HepG2 (cell line): ENCODE results near the gene ZCCHC17. TPM values are rescaled to one million over a fixed set of nuclear protein-coding genes. Genes with fewer than 3 reads are reported as not detected.

Experiments
- ATAC-seq: fragments of 200-7000 bp; cut with Tn5 transposase; 3 replicates; pipeline ENCODE4 v1.9.1; 2020; ENCODE audit warnings: mild to moderate bottlenecking, moderate library complexity
- BruUV-seq: library from RNA; stranded (reverse); fragments of 400-500 nt; replicated peaks from 2 replicates; lab custom pipeline; 2021; lab: Mats Ljungman, UMichigan
- CTCF ChIA-PET: fragments of 300-600 bp; formaldehyde crosslinking; extraction: SDS; loops from one replicate; lab custom pipeline; 2021; ENCODE audit warnings: low total read pairs, inconsistent platforms, low intra/inter-chr PET ratio; lab: Yijun Ruan, JAX
- POLR2A ChIA-PET: fragments of 350-600 bp; sonication (Branson Sonifier 250); formaldehyde crosslinking; loops from one replicate; lab custom pipeline; 2020; ENCODE audit warnings: antibody characterized with exemption, inconsistent platforms; lab: Yijun Ruan, JAX
- DNase-seq: peaks from one replicate; pipeline ENCODE4 v3.0.0-alpha.2; 2015; ENCODE audit warnings: low spot score
- FAIRE-seq: peaks from 3 replicates; lab custom pipeline; 2011; peaks lifted over from hg19 to GRCh38; lab: Jason Lieb, UNC
- H2AFZ ChIP-seq: one replicate; pipeline ENCODE4 v1.6.1; 2011; ENCODE audit warnings: low read length, inconsistent platforms
- H3K27ac ChIP-seq: fragments of 300-600 bp; 3 replicates; pipeline ENCODE4 v1.8.0; 2011; ENCODE audit warnings: mixed run types, mild to moderate bottlenecking, mixed read lengths, low read length, inconsistent platforms; ENCODE audit not compliant: insufficient read depth; ENCODE audit errors: extremely low read length
- H3K27me3 ChIP-seq, 2 experiments: fragments of 200-600 bp in 1 of 2; 2 replicates in 1 of 2; 3 replicates in 1 of 2; pipeline versions ENCODE4 v1.6.0 to v1.8.0; 2011; ENCODE audit warnings: low read length in 2 of 2, mild to moderate bottlenecking in 2 of 2, moderate library complexity in 2 of 2, inconsistent platforms in 1 of 2; ENCODE audit not compliant: insufficient read depth in 2 of 2, control insufficient read depth in 1 of 2
- H3K36me3 ChIP-seq, 2 experiments: fragments of 200-600 bp in 1 of 2; replicated peaks in 1 of 2; 2 replicates in 1 of 2; 3 replicates in 1 of 2; pipeline versions ENCODE4 v1.5.1 to v1.8.0; 2011; ENCODE audit warnings: low read length in 2 of 2, inconsistent platforms in 1 of 2; ENCODE audit not compliant: insufficient read depth in 2 of 2, control insufficient read depth in 1 of 2
- H3K4me1 ChIP-seq: 2 replicates; pipeline ENCODE4 v1.5.1; 2012; ENCODE audit warnings: low read length, inconsistent platforms; ENCODE audit not compliant: insufficient read depth
- H3K4me2 ChIP-seq: 2 replicates; pipeline ENCODE4 v1.6.0; 2011; ENCODE audit warnings: low read depth, low read length, inconsistent platforms
- H3K4me3 ChIP-seq, 3 experiments: fragments of 200-600 bp in 1 of 3; sonication (generic), shearing (Covaris generic) in 1 of 3; replicated peaks in 1 of 3; 2 replicates each; pipeline ENCODE4 v1.5.1; 2011 to 2016; ENCODE audit warnings: low read length in 3 of 3, inconsistent platforms in 2 of 3, low read depth in 2 of 3, mild to moderate bottlenecking in 2 of 3, control low read depth in 1 of 3, mixed read lengths in 1 of 3; ENCODE audit not compliant: insufficient read depth in 1 of 3
- H3K79me2 ChIP-seq: one replicate; pipeline ENCODE4 v1.6.1; 2011; ENCODE audit warnings: low read length, inconsistent platforms; ENCODE audit not compliant: insufficient read depth
- H3K9ac ChIP-seq: 2 replicates; pipeline ENCODE4 v1.6.0; 2011; ENCODE audit warnings: mild to moderate bottlenecking, low read depth, low read length, inconsistent platforms; ENCODE audit not compliant: insufficient read depth
- H3K9me3 ChIP-seq: 2 replicates; pipeline ENCODE4 v1.5.1; 2012; ENCODE audit warnings: mild to moderate bottlenecking, low read length
- H4K20me1 ChIP-seq: 2 replicates; pipeline ENCODE4 v1.6.0; 2011; ENCODE audit warnings: inconsistent platforms, mild to moderate bottlenecking, low read length, moderate library complexity; ENCODE audit not compliant: insufficient read depth
- CREB1 ChIP-seq, 2 experiments: fragments of 450-650 bp in 1 of 2; IDR thresholded peaks; 2 replicates each; pipeline ENCODE4 v1.6.1; 2016 to 2017; ENCODE audit warnings: control low read depth in 1 of 2, mild to moderate bottlenecking in 1 of 2, missing compliant biosample characterization in 1 of 2, missing genetic modification characterization in 1 of 2
- HNRNPK ChIP-seq: fragments of 200-400 bp; formaldehyde crosslinking; IDR thresholded peaks from 2 replicates; pipeline ENCODE4 v1.6.1; 2018; ENCODE audit warnings: low read length, low read depth, moderate library complexity, mild to moderate bottlenecking; ENCODE audit not compliant: poor library complexity, severe bottlenecking
- KDM5A ChIP-seq: fragments of 200-600 bp; sonication (generic); IDR thresholded peaks from 2 replicates; pipeline ENCODE4 v1.7.0; 2018; ENCODE audit warnings: antibody characterized with exemption, mild to moderate bottlenecking, low read length, borderline replicate concordance
- KLF15 ChIP-seq: sonication (generic); formaldehyde crosslinking; IDR thresholded peaks from 2 replicates; pipeline ENCODE4 v1.8.1; 2023; ENCODE audit warnings: borderline replicate concordance, mild to moderate bottlenecking, inconsistent platforms, missing genetic modification reagents, mixed read lengths
- MLLT10 ChIP-seq: sonication (generic); formaldehyde crosslinking; IDR thresholded peaks from 2 replicates; pipeline ENCODE4 v1.4.0; 2020; ENCODE audit warnings: missing genetic modification reagents
- SALL1 ChIP-seq: sonication (generic); formaldehyde crosslinking; IDR thresholded peaks from 2 replicates; pipeline ENCODE4 v1.8.0; 2022; ENCODE audit warnings: mild to moderate bottlenecking, missing genetic modification reagents
- XBP1 ChIP-seq: sonication (generic); formaldehyde crosslinking; IDR thresholded peaks from 2 replicates; pipeline ENCODE4 v1.5.0; 2020; ENCODE audit warnings: missing genetic modification reagents
- XRCC5 ChIP-seq: fragments of 200-400 bp; formaldehyde crosslinking; optimal IDR thresholded peaks from 2 replicates; pipeline ENCODE3; 2017; ENCODE audit warnings: mild to moderate bottlenecking, low read length
- ZBTB42 ChIP-seq: sonication (generic); formaldehyde crosslinking; IDR thresholded peaks from 2 replicates; pipeline ENCODE4 v1.5.0; 2020; ENCODE audit warnings: mild to moderate bottlenecking, missing genetic modification reagents
- ZNF546 ChIP-seq: sonication (generic); formaldehyde crosslinking; conservative IDR thresholded peaks from 2 replicates; pipeline ENCODE4 v1.8.1; 2023; ENCODE audit warnings: mild to moderate bottlenecking, missing genetic modification reagents
- ZNF670 ChIP-seq: sonication (generic); formaldehyde crosslinking; IDR thresholded peaks from 2 replicates; pipeline ENCODE4 v1.8.0; 2022; ENCODE audit warnings: mild to moderate bottlenecking, missing genetic modification reagents, borderline replicate concordance
- ZSCAN30 ChIP-seq: sonication (generic); formaldehyde crosslinking; IDR thresholded peaks from 2 replicates; pipeline ENCODE4 v1.5.0; 2020; ENCODE audit warnings: mild to moderate bottlenecking, missing genetic modification reagents
- WGBS: methylation state at CpG from one replicate; pipeline ENCODE4 v1.1.6; 2017; ENCODE audit warnings: low lambda C conversion rate; 5-methylcytosine and 5-hydroxymethylcytosine counted together
- in situ Hi-C: cut with HindIII; loops from 2 replicates; pipeline ENCODE4 v1.10.0; 2017; ENCODE audit warnings: low pct_unique_long_range_greater_than_20kb; ENCODE audit not compliant: extremely low pct_ligation_motif_present
- intact Hi-C: fragments of 100-400 bp; cut with micrococcal nuclease; formaldehyde crosslinking; loops from one replicate; pipeline ENCODE4 v1.10.0; 2022; ENCODE audit not compliant: unreplicated experiment
- polyA plus RNA-seq, 8 experiments: library from polyadenylated mRNA; depleted of rRNA in 3 of 8; stranded (reverse) in 7 of 8; unstranded in 1 of 8; fragments of >200 nt; fragmentation: Illumina TruSeq in 4 of 8; extraction: Trizol in 4 of 8; gene quantifications; 2 replicates each; pipeline versions ENCODE4 v1.2.1 to v1.2.3, GENCODE V29; 2011 to 2016; ENCODE audit warnings: low read depth in 4 of 8, missing spikeins in 1 of 8, mixed read lengths in 1 of 8; ENCODE audit not compliant: insufficient read depth in 1 of 8
- total RNA-seq, 5 experiments: library from RNA; depleted of rRNA; stranded (reverse); fragments of >200 nt; fragmentation: Illumina TruSeq; extraction: Trizol; gene quantifications; 2 replicates each; pipeline ENCODE4 v1.2.3, GENCODE V29; 2016; ENCODE audit warnings: low read depth in 1 of 5
- TF ChIP-seq, protein P1 (sequence below), 2 experiments: sonication (generic) in 1 of 2; formaldehyde crosslinking in 1 of 2; IDR thresholded peaks; 2 replicates each; pipeline versions ENCODE4 v1.4.0 to v1.6.1; 2016 to 2020; ENCODE audit warnings: borderline replicate concordance in 1 of 2, low read depth in 1 of 2, mild to moderate bottlenecking in 1 of 2, missing genetic modification reagents in 1 of 2
- TF ChIP-seq, protein P2 (sequence below): sonication (generic); formaldehyde crosslinking; IDR thresholded peaks from 2 replicates; pipeline ENCODE4 v1.8.1; 2023; ENCODE audit warnings: mild to moderate bottlenecking, missing genetic modification reagents

Gene ZCCHC17
- total and polyA plus RNA-seq, 2 of the 13 experiments (the other 11 are each of a cell fraction or from before 2014, with no cell fraction given), result 20.5 to 53.0 TPM

DNA sequence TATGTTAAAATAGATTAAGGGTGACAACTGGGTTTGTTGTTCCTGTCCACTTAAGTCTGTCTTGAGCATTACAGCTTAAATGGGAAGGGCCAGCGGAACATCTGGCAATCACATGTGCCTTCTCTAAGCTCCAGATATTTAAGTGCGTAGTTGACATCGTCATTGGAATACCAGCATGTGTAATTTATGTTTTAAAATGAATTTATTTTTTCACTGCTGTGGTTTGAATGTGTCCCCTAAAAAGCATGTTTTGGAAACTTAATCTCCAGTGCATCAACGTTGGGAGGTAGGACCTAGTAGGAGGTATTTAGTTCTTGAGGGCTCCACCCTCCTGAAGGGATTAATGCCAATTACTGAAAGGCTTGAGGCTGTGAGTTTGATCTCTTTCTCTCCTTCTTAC, 13.4 kb downstream of the ZCCHC17 start (continued):
- TF ChIP-seq, protein P1, sequence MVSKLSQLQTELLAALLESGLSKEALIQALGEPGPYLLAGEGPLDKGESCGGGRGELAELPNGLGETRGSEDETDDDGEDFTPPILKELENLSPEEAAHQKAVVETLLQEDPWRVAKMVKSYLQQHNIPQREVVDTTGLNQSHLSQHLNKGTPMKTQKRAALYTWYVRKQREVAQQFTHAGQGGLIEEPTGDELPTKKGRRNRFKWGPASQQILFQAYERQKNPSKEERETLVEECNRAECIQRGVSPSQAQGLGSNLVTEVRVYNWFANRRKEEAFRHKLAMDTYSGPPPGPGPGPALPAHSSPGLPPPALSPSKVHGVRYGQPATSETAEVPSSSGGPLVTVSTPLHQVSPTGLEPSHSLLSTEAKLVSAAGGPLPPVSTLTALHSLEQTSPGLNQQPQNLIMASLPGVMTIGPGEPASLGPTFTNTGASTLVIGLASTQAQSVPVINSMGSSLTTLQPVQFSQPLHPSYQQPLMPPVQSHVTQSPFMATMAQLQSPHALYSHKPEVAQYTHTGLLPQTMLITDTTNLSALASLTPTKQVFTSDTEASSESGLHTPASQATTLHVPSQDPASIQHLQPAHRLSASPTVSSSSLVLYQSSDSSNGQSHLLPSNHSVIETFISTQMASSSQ (IDR thresholded peaks at IDR 0.05; ENCODE audit: low read depth), result no peak
- TF ChIP-seq, protein P1 (CRISPR knock-in tag; IDR thresholded peaks at IDR 0.05; ENCODE audit: borderline replicate concordance), result no peak
- TF ChIP-seq CREB1 (IDR thresholded peaks at IDR 0.05), result no peak
- no peak for TF ChIP-seq CREB1 (CRISPR knock-in tag; IDR thresholded peaks at IDR 0.05)
- TF ChIP-seq, all 625 proteins: peak for 0

DNA sequence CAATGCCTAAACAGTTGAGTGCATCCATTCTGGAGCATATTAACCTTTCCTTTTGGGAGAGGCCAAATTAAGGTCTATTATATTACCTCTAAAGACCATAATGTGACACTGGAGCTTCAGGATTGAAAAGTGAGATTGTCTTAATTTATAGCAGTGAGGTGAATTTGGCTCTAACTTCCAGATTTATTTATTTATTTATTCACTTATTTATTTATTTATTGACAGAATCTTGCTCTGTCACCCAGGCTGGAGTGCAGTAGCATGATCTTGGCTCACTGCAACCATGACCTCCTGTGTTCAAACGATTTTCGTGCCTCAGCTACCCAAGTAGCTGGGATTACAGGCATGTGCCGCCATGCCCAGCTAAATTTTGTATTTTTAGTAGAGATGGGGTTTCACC, 19.1 kb downstream of the ZCCHC17 start:
- Histone ChIP-seq H3K9me3 (no peaks in the 10 kb centered on the region), H3K4me2 (no peak overlapping the region), H3K4me1 (peaks cover 12% of the 10 kb centered on the region; the same call in 1 of the 2 replicates), H3K27ac (no peak overlapping the region), H3K36me3 (peaks cover 11 to 58% of the 10 kb centered on the region in 2 experiments), H2AFZ (no peak overlapping the region), H3K9ac (no peak overlapping the region), H3K27me3 (no peaks in the 10 kb centered on the region), H3K4me3 (no peak overlapping the region), H4K20me1 (no peaks in the 10 kb centered on the region; the same call in 1 of the 2 replicates), H3K79me2 (no peaks in the 10 kb centered on the region)
- no peak for ATAC-seq
- BruUV-seq, result no TSS peak
- ChIA-PET POLR2A (no interaction called here), CTCF (no interaction called here)
- FAIRE-seq, result no peak
- no peak for DNase-seq
- WGBS, result 100% methylated on average over 3 of the region's 3 CpGs
- TF ChIP-seq KDM5A, result no peak
- no peak for TF ChIP-seq SALL1 (CRISPR knock-in tag)
- no peak for TF ChIP-seq ZBTB42 (CRISPR knock-in tag)
- no peak for TF ChIP-seq XBP1 (CRISPR knock-in tag)
- TF ChIP-seq ZNF670 (CRISPR knock-in tag), result no peak
- TF ChIP-seq MLLT10 (CRISPR knock-in tag), result no peak
- TF ChIP-seq, protein P2, sequence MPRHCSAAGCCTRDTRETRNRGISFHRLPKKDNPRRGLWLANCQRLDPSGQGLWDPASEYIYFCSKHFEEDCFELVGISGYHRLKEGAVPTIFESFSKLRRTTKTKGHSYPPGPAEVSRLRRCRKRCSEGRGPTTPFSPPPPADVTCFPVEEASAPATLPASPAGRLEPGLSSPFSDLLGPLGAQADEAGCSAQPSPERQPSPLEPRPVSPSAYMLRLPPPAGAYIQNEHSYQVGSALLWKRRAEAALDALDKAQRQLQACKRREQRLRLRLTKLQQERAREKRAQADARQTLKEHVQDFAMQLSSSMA, result no peak
- no peak for TF ChIP-seq HNRNPK
- TF ChIP-seq XRCC5, result no peak
- TF ChIP-seq KLF15, result no peak
- TF ChIP-seq ZSCAN30 (CRISPR knock-in tag), result no peak
- no peak for TF ChIP-seq ZNF546 (CRISPR knock-in tag)
- in situ Hi-C loops, result no loop called here
- intact Hi-C loops, result no loop called here
